Aorta (tissue), 5 donors: ENCODE results near the gene POLE. TPM values are rescaled to one million over a fixed set of nuclear protein-coding genes. Genes with fewer than 3 reads are reported as not detected.

ENCODE experiments used
- ATAC-seq: fragments of 200-7000 bp; cut with Tn5 transposase; one replicate; pipeline ENCODE4 v1.9.1; 2022; ENCODE audit warnings: moderate library complexity; ENCODE audit not compliant: low FRiP score
- DNase-seq, 2 donors: peaks; one replicate each; pipeline ENCODE4 v3.0.0-alpha.2; 2020
- H3K27ac ChIP-seq, 2 donors: one replicate each; pipeline ENCODE4 v1.5.1; 2013; ENCODE audit warnings: low read length in 2 of 2, mild to moderate bottlenecking in 2 of 2, moderate library complexity in 2 of 2, control low read depth in 1 of 2, inconsistent platforms in 1 of 2, low read depth in 1 of 2
- H3K27me3 ChIP-seq, 2 donors: one replicate each; pipeline ENCODE4 v1.6.1; 2013; ENCODE audit warnings: control low read depth in 1 of 2, low read length in 1 of 2, mild to moderate bottlenecking in 1 of 2, moderate library complexity in 1 of 2; ENCODE audit not compliant: insufficient read depth in 2 of 2, control insufficient read depth in 1 of 2
- H3K36me3 ChIP-seq, 2 donors: one replicate each; pipeline ENCODE4 v1.6.1; 2013; ENCODE audit warnings: control low read depth in 1 of 2, low read length in 1 of 2, mild to moderate bottlenecking in 1 of 2; ENCODE audit not compliant: insufficient read depth in 2 of 2, control insufficient read depth in 1 of 2
- H3K4me1 ChIP-seq, 2 donors: one replicate each; pipeline ENCODE4 v1.6.1; 2013; ENCODE audit warnings: low read length in 2 of 2, control low read depth in 1 of 2, mild to moderate bottlenecking in 1 of 2, moderate library complexity in 1 of 2; ENCODE audit not compliant: insufficient read depth in 2 of 2, control insufficient read depth in 1 of 2
- H3K4me3 ChIP-seq, 2 donors: one replicate each; pipeline ENCODE4 v1.5.1; 2013; ENCODE audit warnings: low read length in 2 of 2, control low read depth in 1 of 2, mild to moderate bottlenecking in 1 of 2
- H3K9me3 ChIP-seq: one replicate; pipeline ENCODE4 v1.6.1; 2013; ENCODE audit warnings: mild to moderate bottlenecking, low read length; ENCODE audit not compliant: control insufficient read depth
- WGBS, 2 donors: extraction: QIAGEN DNeasy Blood & Tissue Kit; methylation state at CpG; one replicate each; pipeline ENCODE4 v1.1.7; 2013; 5-methylcytosine and 5-hydroxymethylcytosine counted together
- intact Hi-C, 2 donors: fragments of 100-400 bp; cut with DNase I; formaldehyde crosslinking; loops; one replicate each; pipeline versions ENCODE4 v1.14.2 to v1.15.0; 2022
- polyA plus RNA-seq, 2 donors: library from polyadenylated mRNA; stranded (reverse); fragments of 200-250 nt; gene quantifications; one replicate each; pipeline ENCODE4 v1.2.3, GENCODE V29; 2013
- total RNA-seq, 2 donors: library from RNA; stranded (reverse); fragmentation: NEBNext Ultra II Directional; extraction: Animal tissue kit (Norgen Biotek cat#: 25700); gene quantifications; one replicate each; pipeline ENCODE4 v1.2.1, GENCODE V29; 2021
- donor health status: healthy with polysubstance abuse.
- donor health status: Bipolar disorder and iron deficiency.
- donor health status: DM: no; HTN: no; CAD: no.
- donor health status: DM: no; HTN: no; CAD: no.
- donor health status: DM: yes; HTN: yes; CAD: no.

Gene POLE
- total and polyA plus RNA-seq, 4 donors: 7.5 to 46.8 (median 37.2) TPM

DNA sequence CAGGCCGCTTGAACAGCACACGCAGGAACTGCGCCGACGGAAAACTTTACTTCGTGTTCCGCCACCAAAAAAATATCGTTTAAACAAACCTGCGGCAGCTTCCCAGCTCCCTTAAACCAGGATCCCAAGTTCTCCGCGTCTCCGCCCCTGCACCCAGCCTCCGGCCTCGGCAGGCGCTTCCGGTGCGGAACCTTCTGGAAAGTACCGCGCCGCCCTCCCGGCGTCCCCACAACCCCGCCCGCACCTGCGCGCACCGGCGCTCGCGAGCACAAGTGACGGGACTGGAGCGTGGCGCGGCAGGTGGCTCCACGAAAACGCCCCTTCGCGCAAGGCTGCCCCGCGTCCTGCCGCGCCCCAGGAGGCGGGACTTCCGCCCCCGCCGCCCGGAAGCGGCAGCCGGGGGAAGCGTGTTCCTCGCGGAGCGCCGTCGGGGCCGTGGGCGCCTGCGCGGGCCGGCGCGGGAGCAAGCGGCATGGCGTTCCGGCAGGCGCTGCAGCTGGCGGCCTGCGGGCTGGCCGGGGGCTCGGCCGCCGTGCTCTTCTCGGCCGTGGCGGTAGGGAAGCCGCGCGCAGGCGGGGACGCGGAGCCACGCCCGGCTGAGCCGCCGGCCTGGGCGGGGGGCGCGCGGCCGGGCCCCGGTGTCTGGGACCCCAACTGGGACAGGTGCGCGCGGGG is 23.4 kb upstream of the POLE start, which contains the start of gene PGAM5:
Gene PGAM5 (plus strand): TSS at position 438 of the 675 bp plus-strand sequence. CDS start 35 bp downstream, at position 473.
- DNase-seq (peak; percentile 86 to 91), ATAC-seq (peak; percentile 95)
- 0% methylated on average over 75 to 94 of the region's 94 CpGs for WGBS, 2 donors
- intact Hi-C loops: loop anchor here in 1 of 2 donors (2.0 kb wide), 2 partner anchors 24 to 50 kb away; partner anchors contain the start of genes ANKLE2, POLE and PXMP2
- H3K27ac ChIP-seq: peak within 1 kb of the TSS in 1 of 2 donors; percentile 9
- H3K4me3 ChIP-seq: peak within 1 kb of the TSS; percentile 88 to 92
- no peaks in the 10 kb centered on the region for H3K9me3 ChIP-seq
- peaks cover 0 to 2% of the 10 kb centered on the region in 2 donors for H3K36me3 ChIP-seq
- no peaks in the 10 kb centered on the region for H3K4me1 ChIP-seq
- no peaks in the 10 kb centered on the region for H3K27me3 ChIP-seq

DNA sequence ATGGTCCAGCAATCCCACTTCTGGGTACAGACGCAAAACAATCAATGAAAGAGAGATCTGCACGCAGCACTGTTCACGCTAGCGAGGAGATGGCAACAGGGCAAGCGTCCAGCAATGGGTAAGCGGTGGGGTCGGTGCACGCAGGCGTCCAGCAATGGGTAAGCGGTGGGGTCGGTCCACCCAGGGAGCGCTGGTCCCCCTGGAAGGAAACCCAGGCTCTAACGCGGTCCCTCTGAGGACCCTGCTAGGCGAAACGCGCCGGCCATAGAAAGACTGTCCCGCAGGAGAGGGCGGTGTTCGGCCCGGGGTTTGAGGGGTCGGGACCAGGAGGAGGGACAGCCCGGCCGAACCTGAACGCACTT is 22.9 kb upstream of the POLE start:
- WGBS, 2 donors: 0 to 1% methylated on average over 26 of the region's 26 CpGs
- Histone ChIP-seq H3K9me3 (no peaks in the 10 kb centered on the region), H3K36me3 (peaks cover 0 to 2% of the 10 kb centered on the region in 2 donors), H3K4me1 (no peaks in the 10 kb centered on the region), H3K27me3 (no peaks in the 10 kb centered on the region), H3K27ac (peak overlapping the region in 1 of 2 donors; percentile 9), H3K4me3 (peak overlapping the region; percentile 88 to 92)
- DNase-seq: peak in 1 of 2 donors; percentile 78
- peak; percentile 51 for ATAC-seq
- intact Hi-C loops: loop anchor here in 1 of 2 donors (2.0 kb wide), 2 partner anchors 23 to 51 kb away; partner anchors contain the start of genes ANKLE2, POLE and PXMP2

DNA sequence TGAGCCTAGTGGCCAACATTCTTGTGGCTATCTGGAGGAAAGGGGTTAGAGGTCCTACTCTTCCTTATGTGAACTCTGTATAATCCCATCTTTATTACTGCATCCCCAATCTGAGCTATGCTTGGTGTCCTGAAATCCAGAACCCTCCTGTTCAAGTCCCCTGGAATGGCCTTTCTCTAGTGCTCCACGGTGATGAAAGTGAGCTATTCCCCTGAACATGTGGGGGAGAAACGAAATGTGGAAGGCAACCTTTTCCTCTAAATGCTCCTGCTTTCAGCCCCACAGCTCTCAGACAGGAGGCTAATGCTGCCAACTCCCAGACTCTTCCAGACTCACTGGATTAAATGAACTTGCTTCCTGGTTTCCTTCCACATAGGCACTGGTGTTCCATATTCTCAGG is 21.0 kb upstream of the POLE start:
- Histone ChIP-seq H3K9me3 (no peaks in the 10 kb centered on the region), H3K27me3 (no peaks in the 10 kb centered on the region), H3K27ac (no peak overlapping the region), H3K4me1 (no peaks in the 10 kb centered on the region), H3K36me3 (no peaks in the 10 kb centered on the region), H3K4me3 (no peak overlapping the region)
- 68 to 87% methylated on average over 2 of the region's 2 CpGs for WGBS, 2 donors
- DNase-seq: no peak
- intact Hi-C loops: no loop called here
- ATAC-seq: no peak

DNA sequence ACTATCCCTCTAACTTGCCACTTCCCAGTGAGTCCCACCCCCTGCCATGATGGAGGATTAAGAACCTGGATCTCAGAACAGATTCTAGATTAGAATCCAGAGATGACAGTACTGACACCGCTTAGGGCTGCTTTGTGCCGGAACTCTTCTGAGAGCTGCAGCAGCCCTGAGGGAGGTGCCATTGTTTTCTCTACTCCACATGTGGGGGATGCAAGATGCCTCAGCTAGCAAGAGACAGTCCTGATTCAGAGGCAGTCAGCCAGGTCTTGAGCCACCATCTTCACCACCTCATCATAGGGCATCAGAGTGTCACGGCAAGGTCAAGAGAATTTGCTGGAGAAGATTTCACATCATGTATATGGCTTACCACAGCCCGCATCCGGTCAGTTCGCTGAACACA is 20.1 kb upstream of the POLE start:
- no peaks in the 10 kb centered on the region for H3K27me3 ChIP-seq
- peak in 1 of 2 donors; percentile 24 for DNase-seq
- H3K4me1 ChIP-seq: no peaks in the 10 kb centered on the region
- no peak overlapping the region for H3K4me3 ChIP-seq
- ATAC-seq: no peak
- no peak overlapping the region for H3K27ac ChIP-seq
- intact Hi-C loops: no loop called here
- no peaks in the 10 kb centered on the region for H3K36me3 ChIP-seq
- WGBS, 2 donors: 92 to 95% methylated on average over 6 of the region's 6 CpGs
- H3K9me3 ChIP-seq: no peaks in the 10 kb centered on the region

DNA sequence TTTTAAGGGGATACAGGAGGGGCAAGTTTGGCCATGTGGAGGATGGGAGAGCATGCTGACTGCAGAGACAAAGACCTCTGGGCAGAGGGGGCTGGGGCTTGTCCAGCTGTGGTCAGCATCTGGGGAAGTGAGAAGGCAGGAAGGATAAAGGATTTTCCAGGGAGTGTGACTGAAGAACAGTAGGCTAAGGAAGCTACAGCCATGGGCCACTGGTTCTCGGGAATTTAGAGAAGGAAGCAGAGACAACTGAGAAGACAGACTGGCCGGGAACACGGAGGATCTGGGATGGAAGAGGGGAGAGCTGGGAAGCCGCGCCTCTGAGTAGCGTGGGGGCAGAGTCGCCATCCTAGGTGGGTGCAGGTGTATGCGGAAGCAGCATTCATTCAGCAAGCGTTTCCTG is 16.5 kb upstream of the POLE start:
- WGBS, 2 donors: 94 to 95% methylated on average over 9 of the region's 9 CpGs
- no peak overlapping the region for H3K27ac ChIP-seq
- H3K4me3 ChIP-seq: no peak overlapping the region
- DNase-seq (no peak), ATAC-seq (no peak)
- no peaks in the 10 kb centered on the region for H3K9me3 ChIP-seq
- H3K27me3 ChIP-seq: no peaks in the 10 kb centered on the region
- H3K36me3 ChIP-seq: no peaks in the 10 kb centered on the region
- no peaks in the 10 kb centered on the region for H3K4me1 ChIP-seq
- intact Hi-C loops: no loop called here

DNA sequence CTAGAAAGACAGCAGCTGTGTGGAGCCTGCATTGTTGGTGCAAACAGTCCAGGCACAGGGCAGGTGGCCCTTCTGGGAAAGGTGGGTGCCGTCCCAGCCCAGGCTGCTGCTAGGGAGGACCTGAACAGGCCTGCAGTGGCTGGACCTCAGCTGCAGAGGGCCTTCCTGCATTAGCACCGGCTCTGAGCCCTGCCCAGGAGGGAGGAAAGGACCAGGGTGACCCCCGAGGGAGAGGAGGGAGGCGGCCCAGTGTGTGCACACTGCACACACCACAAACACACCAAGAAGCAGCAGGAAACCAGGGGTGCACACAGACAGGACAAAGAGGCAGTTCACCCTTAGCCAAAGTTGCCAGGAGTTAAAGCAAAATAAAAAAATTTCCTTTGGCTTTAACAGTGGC is 15.5 kb upstream of the POLE start:
- H3K4me3 ChIP-seq: no peak overlapping the region
- H3K9me3 ChIP-seq: no peaks in the 10 kb centered on the region
- no peak for DNase-seq
- no peak for ATAC-seq
- no peak overlapping the region for H3K27ac ChIP-seq
- no peaks in the 10 kb centered on the region for H3K36me3 ChIP-seq
- intact Hi-C loops: no loop called here
- H3K27me3 ChIP-seq: no peaks in the 10 kb centered on the region
- no peaks in the 10 kb centered on the region for H3K4me1 ChIP-seq
- WGBS, 2 donors: 79 to 80% methylated on average over 4 of the region's 4 CpGs

DNA sequence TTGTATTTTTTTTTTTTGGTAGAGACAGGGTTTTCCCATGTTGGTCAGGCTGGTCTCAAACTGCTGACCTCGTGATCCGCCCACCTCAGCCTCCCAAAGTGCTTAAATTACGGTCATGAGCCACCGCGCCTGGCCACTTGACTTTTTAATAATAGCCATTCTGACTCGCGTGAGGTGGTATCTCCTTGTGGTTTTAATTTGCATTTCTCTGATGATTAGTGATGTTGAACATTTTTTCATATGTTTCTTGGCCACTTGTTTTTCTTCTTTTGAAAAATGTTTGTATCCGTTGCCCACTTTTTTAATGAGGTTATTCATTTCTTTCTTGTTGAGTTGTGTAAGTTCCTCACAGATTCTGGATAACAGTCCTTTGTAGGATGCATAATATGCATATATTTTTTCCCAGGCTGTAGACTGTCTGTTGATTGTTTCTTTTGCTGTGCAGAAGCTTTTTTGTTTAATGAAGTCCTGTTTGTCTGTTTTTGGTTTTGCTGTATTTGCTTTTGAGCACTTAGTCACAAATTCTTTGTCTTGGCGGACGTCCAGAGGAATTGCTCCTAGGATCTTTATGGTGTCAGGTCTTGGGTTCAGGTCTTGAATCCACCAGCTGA is 13.2 kb upstream of the POLE start:
- no peaks in the 10 kb centered on the region for H3K27me3 ChIP-seq
- H3K9me3 ChIP-seq: no peaks in the 10 kb centered on the region
- H3K27ac ChIP-seq: no peak overlapping the region
- DNase-seq: no peak
- ATAC-seq: no peak
- intact Hi-C loops: no loop called here
- H3K36me3 ChIP-seq: no peaks in the 10 kb centered on the region
- H3K4me1 ChIP-seq: no peaks in the 10 kb centered on the region
- H3K4me3 ChIP-seq: no peak overlapping the region
- 93 to 96% methylated on average over 10 of the region's 10 CpGs for WGBS, 2 donors

DNA sequence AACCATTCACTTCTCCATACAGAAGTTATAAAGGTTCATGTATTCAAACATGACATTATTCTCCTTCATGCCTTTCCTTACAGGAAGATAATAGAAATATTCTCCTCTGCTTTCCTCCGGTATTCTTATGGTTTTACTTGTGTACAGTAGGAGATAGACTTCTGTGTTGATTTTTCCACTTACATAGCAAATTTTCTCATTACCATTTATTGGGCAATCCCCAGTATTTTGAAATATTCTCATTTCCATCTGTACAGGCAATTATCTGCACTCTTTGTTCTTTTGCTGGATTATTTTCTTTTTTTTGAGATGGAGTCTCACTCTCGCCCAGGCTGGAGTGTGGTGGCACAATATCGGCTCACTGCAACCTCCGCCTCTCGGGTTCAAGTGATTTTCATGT is 11.2 kb upstream of the POLE start:
- no peaks in the 10 kb centered on the region for H3K27me3 ChIP-seq
- WGBS, 2 donors: 76 to 86% methylated on average over 5 of the region's 5 CpGs

DNA sequence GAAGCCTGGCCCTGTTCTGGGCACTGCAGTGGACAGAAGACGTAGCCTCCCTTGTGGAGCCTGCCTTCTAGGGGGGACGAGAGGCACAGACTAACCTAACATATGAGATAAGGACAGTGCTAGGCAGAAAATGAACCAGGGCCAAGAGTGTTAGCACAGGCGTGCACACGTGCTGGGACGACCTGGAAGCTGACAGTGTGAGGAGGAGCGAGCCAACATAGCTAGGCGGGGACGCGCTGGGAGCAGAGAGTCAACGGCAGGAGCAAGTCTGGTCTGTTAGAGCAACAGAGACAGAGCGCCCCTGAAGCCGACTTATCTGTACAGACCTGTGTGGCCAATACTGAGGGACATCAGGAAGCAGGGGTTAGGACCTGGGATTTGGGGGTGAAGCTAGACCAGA is 8.3 kb upstream of the POLE start:
- Histone ChIP-seq H3K27me3 (no peaks in the 10 kb centered on the region), H3K4me3 (no peak overlapping the region), H3K4me1 (no peaks in the 10 kb centered on the region), H3K36me3 (no peaks in the 10 kb centered on the region), H3K27ac (no peak overlapping the region), H3K9me3 (no peaks in the 10 kb centered on the region)
- WGBS, 2 donors: 89 to 95% methylated on average over 12 of the region's 12 CpGs
- no peak for ATAC-seq
- peak in 1 of 2 donors; percentile 64 for DNase-seq
- intact Hi-C loops: no loop called here

More for the DNA sequence above, 11.2 kb upstream of the POLE start:
- Histone ChIP-seq H3K9me3 (no peaks in the 10 kb centered on the region), H3K27ac (no peak overlapping the region), H3K4me1 (no peaks in the 10 kb centered on the region), H3K36me3 (no peaks in the 10 kb centered on the region), H3K4me3 (no peak overlapping the region)
- ATAC-seq: no peak
- DNase-seq: no peak
- intact Hi-C loops: no loop called here
